Measurements from ENCODE around the gene FRMD4A. TPM values are rescaled to one million over a fixed set of nuclear protein-coding genes. Genes with fewer than 3 reads are reported as not detected.
"Not testable (repeated sequence)": the region's sequence is repeated elsewhere in the genome, so short reads cannot be mapped to it uniquely, and the experiment has no call there.

The FRMD4A gene
- total RNA-seq, 5 donors from 2014 or later (not counting 1 experiment from before 2014, with no cell fraction given) = 1.3 to 1.8 (median 1.4) TPM

DNA sequence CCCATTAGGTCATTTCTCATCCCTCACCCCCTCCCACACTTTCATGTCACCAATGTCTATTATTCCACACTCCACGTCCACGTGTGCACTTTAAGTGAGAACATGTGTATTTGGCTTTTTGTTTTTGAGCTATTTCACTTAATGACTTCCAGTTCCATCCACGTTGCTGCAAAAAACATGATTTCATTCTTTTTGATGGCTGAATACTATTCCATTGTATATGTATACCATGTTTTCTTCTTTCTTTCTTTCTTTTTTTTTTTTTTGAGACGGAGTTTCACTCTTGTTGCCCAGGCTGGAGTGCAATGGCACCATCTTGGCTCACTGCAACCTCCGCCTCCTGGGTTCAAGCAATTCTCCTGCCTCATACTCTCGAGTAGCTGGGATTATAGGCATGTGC lies 502.4 kb downstream of the FRMD4A start:
- WGBS (ENCODE audit: insufficient coverage) = no CpG with 5 or more reads among the region's 6 CpGs
- H3K4me3 ChIP-seq (ENCODE audit: control insufficient read depth in 1 of 2, extremely low read depth in 1 of 2, low read length in 1 of 2); H3K36me3 Mint-ChIP-seq; H3K4me1 ChIP-seq (ENCODE audit: control insufficient read depth in 1 of 2, extremely low read depth in 1 of 2, insufficient read depth in 2 of 2, low read length in 2 of 2); H3K36me3 ChIP-seq (ENCODE audit: control insufficient read depth in 2 of 2, extremely low read depth in 1 of 2, insufficient read depth in 1 of 2, low read length in 1 of 2); CTCF ChIA-PET; H3K9me3 ChIP-seq; ATAC-seq (replicated peaks in 1 of 4); DNase-seq; H3K27me3 ChIP-seq (replicated peaks in 1 of 2; ENCODE audit: control insufficient read depth in 2 of 2, extremely low read depth in 1 of 2, insufficient read depth in 2 of 2, low read length in 1 of 2); H3K27ac ChIP-seq (ENCODE audit: low read length); H3K27me3 Mint-ChIP-seq; H3K27ac Mint-ChIP-seq; POLR2A ChIA-PET; H3K9me3 Mint-ChIP-seq; H3K4me3 Mint-ChIP-seq: not testable (repeated sequence)
- H3K4me1 Mint-ChIP-seq = peaks cover 6 to 12% (median 7%) of the 10 kb centered on the region in 3 donors

GRCh38 chr10:13827076-13827797 lies 503.5 kb downstream of the FRMD4A start:
- H3K4me1 Mint-ChIP-seq = peaks cover 6 to 10% (median 7%) of the 10 kb centered on the region in 3 donors
- peaks cover 0 to 3% of the 10 kb centered on the region in 2 donors for H3K27me3 Mint-ChIP-seq
- Histone ChIP-seq H3K27me3 (replicated peaks in 1 of 2; ENCODE audit: control insufficient read depth in 2 of 2, extremely low read depth in 1 of 2, insufficient read depth in 2 of 2, low read length in 1 of 2) (peaks cover 0 to 3% of the 10 kb centered on the region in 2 experiments), H3K4me3 (ENCODE audit: control insufficient read depth in 1 of 2, extremely low read depth in 1 of 2, low read length in 1 of 2) (no peak overlapping the region), H3K4me1 (ENCODE audit: control insufficient read depth in 1 of 2, extremely low read depth in 1 of 2, insufficient read depth in 2 of 2, low read length in 2 of 2) (no peaks in the 10 kb centered on the region), H3K36me3 (ENCODE audit: control insufficient read depth in 2 of 2, extremely low read depth in 1 of 2, insufficient read depth in 1 of 2, low read length in 1 of 2) (no peaks in the 10 kb centered on the region), H3K27ac (ENCODE audit: low read length) (no peak overlapping the region), H3K9me3 (no peaks in the 10 kb centered on the region)
- no peaks in the 10 kb centered on the region for H3K36me3 Mint-ChIP-seq
- DNase-seq (no peak), ATAC-seq (replicated peaks in 1 of 4) (no peak)
- POLR2A ChIA-PET = no interaction called here
- no peak overlapping the region for H3K27ac Mint-ChIP-seq
- no peaks in the 10 kb centered on the region for H3K9me3 Mint-ChIP-seq
- no peak overlapping the region for H3K4me3 Mint-ChIP-seq
- WGBS (ENCODE audit: insufficient coverage) = 95% methylated on average over 14 of the region's 18 CpGs
- CTCF ChIA-PET = no interaction called here

DNA sequence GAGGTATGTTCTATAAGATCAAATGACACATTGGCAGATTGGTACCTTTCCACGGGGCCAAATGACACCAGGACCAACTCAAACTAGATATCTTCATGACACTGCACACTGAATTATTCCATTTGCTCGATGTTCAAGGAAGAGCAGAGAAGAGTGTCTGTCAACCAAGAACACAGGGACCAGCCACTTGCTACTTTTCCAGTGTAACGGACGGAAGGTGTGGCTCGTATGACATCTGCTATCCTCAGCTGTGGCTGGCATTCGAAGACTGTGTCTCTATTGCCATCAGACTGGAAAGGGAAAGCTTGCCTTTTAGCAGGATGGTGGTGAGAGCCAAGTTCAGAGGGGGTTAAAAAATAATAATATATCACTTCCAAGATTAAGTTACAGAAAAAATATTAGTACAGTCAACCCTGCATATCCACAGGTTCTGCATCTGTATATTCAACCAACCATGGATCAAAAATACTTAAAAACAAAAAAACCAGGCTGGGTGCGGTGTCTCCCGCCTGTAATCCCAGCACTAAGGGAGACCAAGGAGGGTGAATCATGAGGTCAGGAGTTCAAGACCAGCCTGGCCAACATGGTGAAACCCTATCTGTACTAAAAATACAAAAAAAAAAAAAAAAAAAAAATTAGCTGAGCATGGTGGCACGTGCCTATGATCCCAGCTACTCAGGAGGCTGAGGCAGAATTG lies 506.9 kb downstream of the FRMD4A start:
- ATAC-seq (replicated peaks in 1 of 4) = no peak
- POLR2A ChIA-PET = interaction anchor here in 1 of 2 donors (0.6 kb wide), 1 partner anchor 44 kb away, joined by 8 read pairs; no protein-coding TSS in a partner anchor
- DNase-seq = no peak
- Mint-ChIP-seq H3K27ac (no peak overlapping the region), H3K4me1 (peaks cover 11 to 23% (median 12%) of the 10 kb centered on the region in 3 donors), H3K27me3 (peaks cover 0 to 8% of the 10 kb centered on the region in 2 donors), H3K9me3 (no peaks in the 10 kb centered on the region), H3K36me3 (no peaks in the 10 kb centered on the region), H3K4me3 (no peak overlapping the region)
- peaks cover 0 to 19% of the 10 kb centered on the region in 2 experiments for H3K27me3 ChIP-seq (replicated peaks in 1 of 2; ENCODE audit: control insufficient read depth in 2 of 2, extremely low read depth in 1 of 2, insufficient read depth in 2 of 2, low read length in 1 of 2)
- CTCF ChIA-PET = interaction anchor here in 1 of 2 donors (0.6 kb wide), 1 partner anchor 37 kb away, joined by 3 read pairs; no protein-coding TSS in a partner anchor
- 100% methylated on average over 5 of the region's 9 CpGs for WGBS (ENCODE audit: insufficient coverage)
- H3K9me3 ChIP-seq = no peaks in the 10 kb centered on the region
- peaks cover 8 to 19% of the 10 kb centered on the region in 2 experiments for H3K4me1 ChIP-seq (ENCODE audit: control insufficient read depth in 1 of 2, extremely low read depth in 1 of 2, insufficient read depth in 2 of 2, low read length in 2 of 2)
- no peak overlapping the region for H3K4me3 ChIP-seq (ENCODE audit: control insufficient read depth in 1 of 2, extremely low read depth in 1 of 2, low read length in 1 of 2)
- H3K27ac ChIP-seq (ENCODE audit: low read length) = no peak overlapping the region
- no peaks in the 10 kb centered on the region for H3K36me3 ChIP-seq (ENCODE audit: control insufficient read depth in 2 of 2, extremely low read depth in 1 of 2, insufficient read depth in 1 of 2, low read length in 1 of 2)

DNA sequence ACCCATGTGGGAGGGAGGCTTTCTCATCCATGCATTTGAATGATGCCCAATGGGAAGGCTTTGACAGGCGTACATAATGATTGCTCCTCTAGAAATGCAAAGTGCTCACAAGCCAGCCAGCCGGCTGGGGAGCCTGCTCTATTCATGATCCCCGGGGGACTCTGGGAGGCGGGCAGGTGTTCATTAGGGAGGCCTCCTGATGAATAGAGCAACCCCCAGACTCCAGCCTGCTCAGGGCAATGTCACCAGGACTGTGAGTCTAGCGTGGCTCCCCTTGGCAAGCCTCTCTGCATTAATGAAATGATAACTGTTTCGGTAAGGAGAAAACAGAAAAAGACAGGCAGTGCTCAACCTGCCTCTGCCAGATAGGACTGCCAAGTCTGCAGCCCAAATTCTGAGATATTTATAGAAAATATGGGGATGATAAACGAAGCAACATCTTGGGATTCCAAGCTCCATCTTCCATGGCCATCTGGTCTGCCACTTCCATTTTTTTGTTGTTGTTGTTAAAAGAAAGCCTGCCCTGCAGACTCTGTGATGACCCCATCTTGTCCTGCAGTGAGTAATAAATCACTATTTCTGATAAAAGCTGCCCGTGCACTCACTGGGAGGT lies 507.5 kb downstream of the FRMD4A start:
- no peak overlapping the region for H3K27ac Mint-ChIP-seq
- peaks cover 8 to 19% of the 10 kb centered on the region in 2 experiments for H3K4me1 ChIP-seq (ENCODE audit: control insufficient read depth in 1 of 2, extremely low read depth in 1 of 2, insufficient read depth in 2 of 2, low read length in 2 of 2)
- 76% methylated on average over 4 of the region's 8 CpGs for WGBS (ENCODE audit: insufficient coverage)
- H3K4me1 Mint-ChIP-seq = peaks cover 11 to 23% (median 12%) of the 10 kb centered on the region in 3 donors
- H3K36me3 Mint-ChIP-seq = no peaks in the 10 kb centered on the region
- ChIA-PET CTCF (no interaction called here), POLR2A (no interaction called here)
- H3K27me3 ChIP-seq (replicated peaks in 1 of 2; ENCODE audit: control insufficient read depth in 2 of 2, extremely low read depth in 1 of 2, insufficient read depth in 2 of 2, low read length in 1 of 2) = peaks cover 0 to 19% of the 10 kb centered on the region in 2 experiments
- H3K9me3 ChIP-seq = no peaks in the 10 kb centered on the region
- H3K36me3 ChIP-seq (ENCODE audit: control insufficient read depth in 2 of 2, extremely low read depth in 1 of 2, insufficient read depth in 1 of 2, low read length in 1 of 2) = no peaks in the 10 kb centered on the region
- H3K4me3 Mint-ChIP-seq = no peak overlapping the region
- no peak for DNase-seq
- no peak overlapping the region for H3K27ac ChIP-seq (ENCODE audit: low read length)
- peaks cover 0 to 8% of the 10 kb centered on the region in 2 donors for H3K27me3 Mint-ChIP-seq
- ATAC-seq (replicated peaks in 1 of 4) = no peak
- no peaks in the 10 kb centered on the region for H3K9me3 Mint-ChIP-seq
- H3K4me3 ChIP-seq (ENCODE audit: control insufficient read depth in 1 of 2, extremely low read depth in 1 of 2, low read length in 1 of 2) = no peak overlapping the region

GRCh38 chr10:13822490-13822889 lies 508.2 kb downstream of the FRMD4A start:
- Histone ChIP-seq H3K4me1 (ENCODE audit: control insufficient read depth in 1 of 2, extremely low read depth in 1 of 2, insufficient read depth in 2 of 2, low read length in 2 of 2) (peaks cover 8 to 19% of the 10 kb centered on the region in 2 experiments), H3K27me3 (replicated peaks in 1 of 2; ENCODE audit: control insufficient read depth in 2 of 2, extremely low read depth in 1 of 2, insufficient read depth in 2 of 2, low read length in 1 of 2) (peaks cover 0 to 19% of the 10 kb centered on the region in 2 experiments), H3K4me3 (ENCODE audit: control insufficient read depth in 1 of 2, extremely low read depth in 1 of 2, low read length in 1 of 2) (no peak overlapping the region), H3K9me3 (no peaks in the 10 kb centered on the region), H3K27ac (ENCODE audit: low read length) (no peak overlapping the region), H3K36me3 (ENCODE audit: control insufficient read depth in 2 of 2, extremely low read depth in 1 of 2, insufficient read depth in 1 of 2, low read length in 1 of 2) (no peaks in the 10 kb centered on the region)
- ATAC-seq (replicated peaks in 1 of 4) (no peak), DNase-seq (no peak)
- Mint-ChIP-seq H3K4me1 (peaks cover 11 to 23% (median 12%) of the 10 kb centered on the region in 3 donors), H3K27ac (no peak overlapping the region), H3K27me3 (peaks cover 2 to 8% of the 10 kb centered on the region in 2 donors), H3K36me3 (peaks cover 3% of the 10 kb centered on the region), H3K9me3 (peaks cover 1 to 4% (median 3%) of the 10 kb centered on the region in 3 donors), H3K4me3 (no peak overlapping the region)
- 93% methylated on average over 3 of the region's 3 CpGs for WGBS (ENCODE audit: insufficient coverage)
- CTCF ChIA-PET = no interaction called here
- POLR2A ChIA-PET = no interaction called here

DNA sequence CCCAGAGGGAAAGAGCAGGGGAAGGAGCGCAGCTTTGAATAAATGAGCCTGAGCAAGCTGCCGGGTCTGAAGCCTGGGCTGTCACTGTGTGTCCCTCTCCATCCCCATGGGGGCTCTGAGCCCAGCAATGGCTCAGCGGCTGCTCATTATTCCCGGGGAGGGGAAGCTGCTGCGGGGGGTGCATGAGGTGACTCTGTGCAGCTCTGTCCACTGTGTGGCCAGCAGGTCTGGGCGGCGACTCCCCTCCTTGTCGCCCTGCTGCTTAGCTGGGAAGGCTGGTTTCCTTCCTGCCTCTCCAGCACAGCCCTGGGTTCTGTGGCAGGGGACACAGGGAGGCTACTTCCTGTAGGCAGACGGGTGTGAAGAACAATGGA lies 509.8 kb downstream of the FRMD4A start:
- 31% methylated on average over 9 of the region's 9 CpGs for WGBS (ENCODE audit: insufficient coverage)
- Histone ChIP-seq H3K4me3 (ENCODE audit: control insufficient read depth in 1 of 2, extremely low read depth in 1 of 2, low read length in 1 of 2) (no peak overlapping the region), H3K4me1 (ENCODE audit: control insufficient read depth in 1 of 2, extremely low read depth in 1 of 2, insufficient read depth in 2 of 2, low read length in 2 of 2) (peaks cover 8 to 19% of the 10 kb centered on the region in 2 experiments), H3K36me3 (ENCODE audit: control insufficient read depth in 2 of 2, extremely low read depth in 1 of 2, insufficient read depth in 1 of 2, low read length in 1 of 2) (no peaks in the 10 kb centered on the region), H3K27ac (ENCODE audit: low read length) (no peak overlapping the region), H3K9me3 (no peaks in the 10 kb centered on the region), H3K27me3 (replicated peaks in 1 of 2; ENCODE audit: control insufficient read depth in 2 of 2, extremely low read depth in 1 of 2, insufficient read depth in 2 of 2, low read length in 1 of 2) (peaks cover 0 to 19% of the 10 kb centered on the region in 2 experiments)
- no peak for DNase-seq
- Mint-ChIP-seq H3K27me3 (peaks cover 3 to 8% of the 10 kb centered on the region in 2 donors), H3K4me3 (no peak overlapping the region), H3K4me1 (peaks cover 11 to 23% (median 12%) of the 10 kb centered on the region in 3 donors), H3K36me3 (peaks cover 3% of the 10 kb centered on the region), H3K27ac (no peak overlapping the region), H3K9me3 (peaks cover 2 to 6% (median 5%) of the 10 kb centered on the region in 3 donors)
- POLR2A ChIA-PET = interaction anchor here (0.6 to 0.9 kb wide), 2 partner anchors 9 to 34 kb away, joined by 3 read pairs; no protein-coding TSS in a partner anchor
- CTCF ChIA-PET = no interaction called here
- ATAC-seq (replicated peaks in 1 of 4) = no peak
